GM18520 (cell line): ENCODE measurements around the gene UMODL1.
"Not testable (repeated sequence)": the region's sequence is repeated elsewhere in the genome, so short reads cannot be mapped to it uniquely, and the experiment has no call there.

Experiments
- ATAC-seq: cut with Tn5 transposase; IDR thresholded peaks from one replicate; pipeline ENCODE4 v1.9.1; 2021; ENCODE audit not compliant: unreplicated experiment

UMODL1 gene

GRCh38 chr21:42113926-42114409 lies 42.9 kb downstream of the UMODL1 start:
- ATAC-seq, result no peak

DNA sequence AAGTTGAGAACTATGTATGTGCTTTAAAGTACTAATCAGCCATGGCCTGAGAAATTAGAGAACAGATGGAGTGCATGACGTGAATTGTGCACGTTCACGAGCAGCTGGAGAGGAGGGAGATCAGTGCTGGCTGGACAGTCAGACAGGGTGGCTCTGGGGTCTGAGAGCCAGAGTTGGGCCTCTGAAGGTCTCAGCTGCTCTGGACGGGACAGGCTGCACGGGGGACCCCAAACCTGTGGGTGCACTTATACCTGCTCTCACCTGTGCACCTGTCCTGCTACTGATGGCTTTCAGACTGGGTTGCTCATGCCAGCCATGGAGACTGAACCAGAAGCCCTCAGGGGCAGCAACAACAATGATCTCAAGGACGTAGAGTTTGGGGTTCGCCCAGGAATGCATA lies 43.5 kb downstream of the UMODL1 start:
- ATAC-seq, result no peak

DNA sequence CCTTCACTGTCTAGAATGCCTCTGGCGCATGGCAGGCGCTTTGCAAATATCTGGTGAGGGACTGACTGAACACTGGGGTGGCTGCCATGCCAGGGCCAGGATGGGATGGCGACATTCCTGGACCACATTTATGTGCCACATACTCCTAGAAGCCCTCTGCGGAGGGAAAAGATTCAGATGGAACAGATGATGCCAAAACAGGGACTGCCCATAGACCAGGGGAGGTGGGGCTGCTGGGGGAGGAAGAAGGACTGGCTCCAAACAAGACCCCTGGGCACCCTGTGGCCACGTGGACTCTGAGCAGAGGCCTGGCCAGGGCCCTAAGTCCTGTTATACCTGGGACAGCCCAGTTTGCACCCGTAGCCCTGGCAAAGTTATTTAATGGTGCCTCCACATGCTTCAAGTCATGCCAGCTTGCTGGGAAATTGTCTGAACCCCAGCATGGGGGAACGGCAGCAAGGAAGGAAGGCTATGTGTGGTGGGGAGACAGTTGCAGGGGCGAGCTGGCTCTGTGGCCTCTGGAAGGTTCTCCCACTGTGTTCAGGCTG lies 44.1 kb downstream of the UMODL1 start:
- no peak for ATAC-seq

DNA sequence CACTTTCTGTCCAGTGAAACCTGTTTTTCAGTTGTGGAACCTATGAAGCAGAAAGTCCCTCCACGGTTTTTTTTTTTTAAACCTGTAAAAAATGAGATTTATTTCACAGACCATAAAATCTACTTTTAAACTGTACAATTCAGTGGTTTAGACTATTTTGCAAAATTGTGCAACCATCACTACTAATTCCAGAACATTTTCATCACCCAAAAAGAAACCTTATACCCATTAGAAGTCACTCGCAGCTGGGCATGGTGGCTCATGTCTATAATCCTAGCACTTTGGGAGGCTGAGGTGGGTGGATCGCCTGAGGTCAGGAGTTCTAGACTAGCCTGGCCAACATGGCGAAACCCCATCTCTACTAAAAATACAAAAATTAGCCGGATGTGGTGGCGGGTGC lies 45.4 kb downstream of the UMODL1 start:
- not testable (repeated sequence) for ATAC-seq

DNA sequence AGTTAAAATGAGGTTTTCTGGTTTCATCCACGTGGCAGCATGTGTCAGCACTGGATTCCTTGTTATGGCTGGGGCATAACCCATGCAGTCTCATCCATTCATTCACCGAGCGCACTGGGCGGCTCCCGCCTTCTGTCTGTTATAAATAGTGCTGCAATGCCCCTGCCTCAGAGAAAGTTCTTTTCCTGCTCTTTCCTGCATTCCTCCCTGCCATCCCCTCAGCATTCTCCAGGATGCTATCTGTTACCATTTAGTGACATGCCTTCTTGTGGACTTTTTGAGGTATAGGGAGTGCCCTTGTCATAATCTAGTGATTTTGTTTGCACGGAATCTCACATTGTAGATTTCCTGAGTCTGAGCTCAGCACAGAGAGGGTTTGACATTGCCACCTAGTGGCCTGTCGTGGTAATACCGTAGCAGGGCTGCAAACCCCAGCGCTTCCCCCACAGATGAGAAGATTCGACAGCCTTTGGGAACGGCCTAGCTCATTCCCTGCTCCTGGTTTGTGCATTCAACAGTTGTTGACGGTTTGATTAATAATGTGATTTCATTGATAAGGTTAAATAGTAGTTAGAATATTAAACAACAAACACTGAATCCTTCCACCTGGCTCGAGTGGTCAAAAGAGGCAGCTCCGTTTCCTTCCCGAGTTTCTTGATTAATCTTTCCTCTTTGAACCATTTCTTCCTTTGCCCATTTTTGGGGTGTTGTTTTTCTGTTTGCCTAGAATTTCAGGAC lies 46.3 kb downstream of the UMODL1 start:
- ATAC-seq, result no peak

DNA sequence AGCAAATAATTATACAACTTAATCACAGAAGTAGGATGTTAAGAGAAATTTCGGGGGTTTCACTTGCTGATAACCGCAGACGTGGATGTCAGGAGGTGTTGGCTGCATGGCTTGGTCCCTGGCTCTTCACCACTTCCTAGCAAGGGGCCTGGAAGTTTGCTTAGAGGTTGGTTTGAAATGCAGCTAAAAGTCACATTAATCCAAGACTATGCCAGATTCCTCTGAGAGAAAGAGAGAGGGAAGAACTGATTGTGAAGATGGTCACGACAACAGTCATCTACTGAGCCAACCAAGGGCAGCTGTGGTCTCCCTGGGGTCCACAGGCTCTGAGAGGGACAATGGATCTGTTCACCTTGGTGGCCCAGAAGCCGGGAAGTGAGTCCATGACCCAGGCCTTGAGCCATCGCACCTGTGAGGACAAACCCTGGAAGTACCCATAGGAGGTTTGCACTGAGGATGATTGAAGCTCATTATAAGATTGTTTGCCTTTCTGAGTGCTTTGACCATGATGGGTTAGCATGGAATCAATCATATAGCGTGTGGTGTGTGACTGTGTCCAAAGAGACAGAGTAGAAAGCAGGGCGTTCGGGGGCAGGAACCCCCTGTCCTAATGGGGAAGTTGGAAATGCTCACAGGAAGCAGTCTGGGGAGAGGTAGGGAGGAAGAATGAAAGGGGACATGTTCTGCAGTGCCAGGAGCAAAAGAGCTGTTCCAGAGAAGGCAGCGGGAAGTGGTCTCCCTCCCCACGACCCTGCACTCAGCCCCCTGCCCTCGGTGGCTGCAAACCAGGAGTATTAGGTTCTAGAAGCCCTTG lies 47.1 kb downstream of the UMODL1 start:
- ATAC-seq, result no peak

- ATAC-seq, result no peak
Observed at GRCh38 chr21:42118901-42119300, 47.8 kb downstream of the UMODL1 start.

GRCh38 chr21:42120101-42120902 lies 49.2 kb downstream of the UMODL1 start:
- ATAC-seq, result no peak

GRCh38 chr21:42120903-42121535 lies 49.9 kb downstream of the UMODL1 start:
- no peak for ATAC-seq

- ATAC-seq, result no peak
Observed at GRCh38 chr21:42121794-42122193, 50.7 kb downstream of the UMODL1 start.

- no peak for ATAC-seq
Observed at GRCh38 chr21:42122398-42122797, 51.3 kb downstream of the UMODL1 start.

DNA sequence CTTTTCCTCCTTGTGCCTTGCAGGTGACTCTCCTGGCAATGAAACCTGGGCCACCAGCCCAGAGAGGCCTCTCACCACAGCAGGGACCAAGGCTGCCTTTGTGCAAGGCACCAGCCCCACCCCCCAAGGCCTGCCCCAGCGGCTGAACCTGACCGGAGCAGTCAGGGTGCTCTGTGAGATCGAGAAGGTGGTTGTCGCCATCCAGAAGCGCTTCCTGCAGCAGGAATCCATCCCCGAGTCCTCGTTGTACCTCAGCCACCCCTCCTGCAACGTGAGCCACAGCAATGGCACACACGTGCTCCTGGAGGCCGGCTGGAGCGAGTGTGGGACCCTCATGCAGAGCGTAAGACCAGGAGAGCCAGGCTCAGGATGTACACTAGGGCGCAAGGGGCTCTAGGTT lies 51.7 kb downstream of the UMODL1 start:
- ATAC-seq, result no peak

- ATAC-seq, result no peak
Observed at GRCh38 chr21:42123219-42123908, 52.2 kb downstream of the UMODL1 start.

- no peak for ATAC-seq
Observed at GRCh38 chr21:42124081-42124480, 53.0 kb downstream of the UMODL1 start.

GRCh38 chr21:42124826-42125570 lies 53.9 kb downstream of the UMODL1 start:
- no peak for ATAC-seq

DNA sequence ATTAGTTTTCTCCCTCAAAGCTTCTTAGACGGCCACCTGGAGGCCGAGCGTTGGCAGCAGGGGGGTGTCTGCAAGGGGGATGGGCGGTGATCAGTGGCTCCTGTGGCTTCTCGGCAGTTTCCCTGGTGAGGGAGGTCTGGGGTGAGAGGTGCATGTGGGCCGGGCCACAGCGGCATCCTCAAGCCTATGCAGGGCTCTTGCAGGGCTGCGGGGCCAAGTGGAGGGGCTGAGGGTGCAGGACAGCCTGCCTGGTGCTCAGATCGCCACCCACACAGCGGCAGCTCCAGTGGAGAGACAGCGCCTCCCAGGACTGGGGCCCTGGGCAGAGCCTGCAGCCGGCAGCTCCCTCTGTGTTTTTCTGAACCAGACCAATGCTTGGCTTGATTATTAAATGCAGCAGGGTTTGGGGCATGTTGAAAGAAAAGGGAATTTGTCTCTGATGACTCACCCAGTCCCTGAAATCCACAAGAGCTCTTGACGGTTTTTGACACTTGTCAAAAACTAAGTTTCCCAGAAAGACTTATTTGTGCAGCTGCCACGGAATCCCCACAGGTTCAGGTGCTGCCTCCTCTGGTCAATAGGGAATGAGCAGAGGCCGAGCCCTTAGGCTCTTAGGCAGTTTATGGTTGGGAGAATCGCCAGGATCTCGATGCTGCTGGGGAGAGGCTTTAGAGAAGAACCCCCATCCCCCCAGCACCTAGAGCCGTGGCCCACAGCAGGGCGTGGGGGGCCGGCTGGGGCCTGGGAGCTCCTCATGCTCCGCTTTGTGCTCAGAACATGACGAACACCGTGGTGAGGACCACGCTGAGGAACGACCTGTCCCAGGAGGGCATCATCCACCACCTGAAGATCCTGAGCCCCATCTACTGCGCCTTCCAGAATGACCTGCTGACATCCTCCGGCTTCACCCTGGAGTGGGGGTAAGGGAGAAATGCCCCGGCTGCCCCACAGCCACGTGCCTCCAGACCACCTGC lies 54.7 kb downstream of the UMODL1 start:
- no peak for ATAC-seq

DNA sequence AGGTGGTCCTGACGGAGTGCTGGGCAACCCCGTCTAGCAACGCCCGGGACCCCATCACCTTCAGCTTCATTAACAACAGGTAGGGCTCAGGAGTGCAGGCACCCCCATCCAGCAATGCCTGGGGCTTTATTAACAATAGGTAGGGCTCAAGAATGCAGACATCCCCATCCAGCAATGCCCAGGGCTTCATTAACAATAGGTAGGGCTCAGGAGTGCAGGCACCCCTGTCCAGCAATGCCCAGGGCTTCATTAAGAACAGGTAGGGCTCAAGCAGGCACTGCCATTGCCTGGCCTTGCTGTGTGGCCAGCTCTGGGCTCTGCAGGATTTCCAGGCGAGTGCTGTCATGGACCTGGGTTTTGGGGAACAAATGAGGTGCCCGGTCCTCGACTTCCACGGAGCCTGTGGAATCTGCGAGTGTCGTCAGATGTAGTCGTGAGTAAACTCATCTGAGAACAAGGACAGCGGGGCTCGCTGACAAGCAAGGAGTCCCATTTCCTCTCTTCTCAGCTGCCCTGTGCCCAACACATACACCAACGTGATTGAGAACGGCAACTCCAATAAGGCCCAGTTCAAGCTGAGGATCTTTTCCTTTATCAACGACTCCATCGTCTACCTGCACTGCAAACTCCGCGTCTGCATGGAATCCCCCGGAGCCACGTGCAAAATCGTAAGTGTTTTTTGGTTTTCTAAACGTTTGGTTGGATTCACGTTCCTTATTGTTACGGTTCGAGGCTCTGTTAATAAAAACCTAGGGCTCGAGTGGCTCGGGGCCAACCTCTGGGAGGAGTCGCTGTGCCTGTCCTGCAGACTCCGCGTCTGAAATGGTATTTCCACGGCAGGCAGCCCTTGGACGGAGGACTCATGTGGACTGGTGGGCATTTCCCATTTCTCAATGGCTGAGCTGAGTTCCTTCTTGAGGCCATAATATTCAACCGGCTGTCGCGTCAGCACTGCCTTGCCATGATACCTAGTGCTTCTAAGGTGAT lies 56.3 kb downstream of the UMODL1 start:
- ATAC-seq, result no peak
